ENCODE data around the gene ALKBH3. TPM values are rescaled to one million over a fixed set of nuclear protein-coding genes. Genes with fewer than 3 reads are reported as not detected.

The ALKBH3 gene
- total and polyA plus RNA-seq, 12 donors: 19.7 to 45.3 (median 31.5) TPM

DNA sequence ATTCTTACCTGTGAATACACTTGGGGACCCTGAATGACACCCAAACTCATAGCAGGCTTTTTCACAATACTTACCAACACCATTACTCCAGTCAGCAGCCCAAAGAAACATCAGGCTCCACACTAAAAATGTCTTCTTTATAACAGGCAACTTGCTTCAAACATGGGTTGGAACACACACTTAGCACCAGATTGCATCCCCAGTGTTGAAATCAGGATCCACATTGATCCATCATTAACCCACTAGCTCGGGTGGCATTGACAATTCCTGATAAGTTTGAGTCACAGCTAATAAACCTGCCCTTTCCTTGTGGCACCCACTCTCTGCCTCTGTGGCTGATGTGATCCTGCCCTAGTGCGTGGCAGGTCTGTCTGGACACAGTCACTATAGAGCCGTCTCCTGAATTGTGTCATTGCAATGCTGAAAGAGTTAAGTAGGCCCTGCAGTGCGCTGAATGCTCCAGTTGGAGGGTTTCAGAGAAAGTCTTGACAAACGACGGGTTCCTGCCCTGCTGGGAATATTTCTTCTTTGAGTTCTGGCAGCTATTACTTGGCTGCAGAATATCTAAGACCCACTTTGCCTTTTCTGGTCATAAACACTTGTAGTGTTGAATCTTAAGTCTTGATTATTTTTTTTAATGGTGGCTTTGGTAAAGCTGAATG lies 42.2 kb downstream of the ALKBH3 start:
- Histone ChIP-seq H3K36me3 (replicated peaks in 1 of 2) (peaks cover 0 to 14% of the 10 kb centered on the region in 2 donors), H3K9me3 (replicated peaks in 1 of 3) (no peaks in the 10 kb centered on the region)
- no peak for TF ChIP-seq POLR2A (IDR thresholded peaks at IDR 0.05)
- TF ChIP-seq, protein P1, sequence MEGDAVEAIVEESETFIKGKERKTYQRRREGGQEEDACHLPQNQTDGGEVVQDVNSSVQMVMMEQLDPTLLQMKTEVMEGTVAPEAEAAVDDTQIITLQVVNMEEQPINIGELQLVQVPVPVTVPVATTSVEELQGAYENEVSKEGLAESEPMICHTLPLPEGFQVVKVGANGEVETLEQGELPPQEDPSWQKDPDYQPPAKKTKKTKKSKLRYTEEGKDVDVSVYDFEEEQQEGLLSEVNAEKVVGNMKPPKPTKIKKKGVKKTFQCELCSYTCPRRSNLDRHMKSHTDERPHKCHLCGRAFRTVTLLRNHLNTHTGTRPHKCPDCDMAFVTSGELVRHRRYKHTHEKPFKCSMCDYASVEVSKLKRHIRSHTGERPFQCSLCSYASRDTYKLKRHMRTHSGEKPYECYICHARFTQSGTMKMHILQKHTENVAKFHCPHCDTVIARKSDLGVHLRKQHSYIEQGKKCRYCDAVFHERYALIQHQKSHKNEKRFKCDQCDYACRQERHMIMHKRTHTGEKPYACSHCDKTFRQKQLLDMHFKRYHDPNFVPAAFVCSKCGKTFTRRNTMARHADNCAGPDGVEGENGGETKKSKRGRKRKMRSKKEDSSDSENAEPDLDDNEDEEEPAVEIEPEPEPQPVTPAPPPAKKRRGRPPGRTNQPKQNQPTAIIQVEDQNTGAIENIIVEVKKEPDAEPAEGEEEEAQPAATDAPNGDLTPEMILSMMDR (IDR thresholded peaks at IDR 0.05): no peak

DNA sequence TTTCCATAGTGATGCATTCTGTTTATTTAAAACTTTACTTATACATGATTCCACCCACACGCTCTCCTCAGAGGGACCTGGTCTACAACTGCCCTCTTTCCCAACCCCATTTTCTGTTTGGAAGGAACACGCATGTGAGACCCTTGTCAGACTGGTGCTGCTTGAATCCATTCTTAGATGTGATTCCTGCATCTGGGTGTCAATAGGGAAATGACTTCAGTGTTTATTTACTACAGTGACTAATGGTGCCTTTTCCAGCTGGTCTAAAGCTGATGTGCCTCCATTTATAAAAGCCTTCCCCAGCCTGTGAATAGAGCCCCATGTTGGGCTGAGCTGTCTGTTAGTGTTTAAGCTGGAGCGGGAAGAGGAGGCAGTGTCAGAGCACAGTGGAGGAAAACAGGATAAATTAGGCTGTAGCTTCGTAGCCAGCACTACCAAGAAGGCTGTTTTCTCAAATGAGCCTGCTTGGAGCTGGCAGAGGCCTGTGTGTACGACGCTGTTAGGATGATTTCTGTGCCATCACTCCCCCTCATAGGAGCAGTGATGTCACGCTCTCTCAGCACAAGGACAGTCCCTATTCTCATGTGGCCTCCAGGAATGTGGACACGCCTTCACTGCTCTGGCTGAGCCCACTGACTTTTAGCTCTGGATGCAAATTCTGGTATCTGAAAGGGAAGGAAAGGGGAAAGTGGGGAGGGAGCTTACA lies 42.9 kb downstream of the ALKBH3 start:
- H3K27me3 ChIP-seq: no peaks in the 10 kb centered on the region
- H3K9me3 ChIP-seq (replicated peaks in 1 of 3): no peaks in the 10 kb centered on the region
- peak; percentile 71 to 92 (median 79) for DNase-seq
- H3K36me3 ChIP-seq (replicated peaks in 1 of 2): peaks cover 0 to 14% of the 10 kb centered on the region in 2 donors
- peak in 1 of 2 donors; percentile 48 for TF ChIP-seq POLR2A (IDR thresholded peaks at IDR 0.05)
- TF ChIP-seq, protein P1 (IDR thresholded peaks at IDR 0.05): no peak
- H3K27ac ChIP-seq: peak overlapping the region; percentile 53 to 93 (median 73)
- no peak overlapping the region for H3K4me3 ChIP-seq
- H3K4me1 ChIP-seq (replicated peaks in 1 of 2): peaks cover 14 to 67% of the 10 kb centered on the region in 2 donors
- intact Hi-C loops (cut with DNase I): no loop called here
- 38 to 53% (median 46%) methylated on average over 6 to 8 of the region's 8 CpGs for WGBS, 4 donors

More for the DNA sequence above, 42.2 kb downstream of the ALKBH3 start:
- intact Hi-C loops (cut with DNase I): no loop called here
- peak overlapping the region; percentile 53 to 93 (median 73) for H3K27ac ChIP-seq
- WGBS, 4 donors: 63 to 79% (median 70%) methylated on average over 6 of the region's 6 CpGs
- H3K4me1 ChIP-seq (replicated peaks in 1 of 2): peaks cover 14 to 60% of the 10 kb centered on the region in 2 donors
- H3K4me3 ChIP-seq: no peak overlapping the region
- no peaks in the 10 kb centered on the region for H3K27me3 ChIP-seq
- DNase-seq: peak in 2 of 7 donors; percentile 16 to 19

DNA sequence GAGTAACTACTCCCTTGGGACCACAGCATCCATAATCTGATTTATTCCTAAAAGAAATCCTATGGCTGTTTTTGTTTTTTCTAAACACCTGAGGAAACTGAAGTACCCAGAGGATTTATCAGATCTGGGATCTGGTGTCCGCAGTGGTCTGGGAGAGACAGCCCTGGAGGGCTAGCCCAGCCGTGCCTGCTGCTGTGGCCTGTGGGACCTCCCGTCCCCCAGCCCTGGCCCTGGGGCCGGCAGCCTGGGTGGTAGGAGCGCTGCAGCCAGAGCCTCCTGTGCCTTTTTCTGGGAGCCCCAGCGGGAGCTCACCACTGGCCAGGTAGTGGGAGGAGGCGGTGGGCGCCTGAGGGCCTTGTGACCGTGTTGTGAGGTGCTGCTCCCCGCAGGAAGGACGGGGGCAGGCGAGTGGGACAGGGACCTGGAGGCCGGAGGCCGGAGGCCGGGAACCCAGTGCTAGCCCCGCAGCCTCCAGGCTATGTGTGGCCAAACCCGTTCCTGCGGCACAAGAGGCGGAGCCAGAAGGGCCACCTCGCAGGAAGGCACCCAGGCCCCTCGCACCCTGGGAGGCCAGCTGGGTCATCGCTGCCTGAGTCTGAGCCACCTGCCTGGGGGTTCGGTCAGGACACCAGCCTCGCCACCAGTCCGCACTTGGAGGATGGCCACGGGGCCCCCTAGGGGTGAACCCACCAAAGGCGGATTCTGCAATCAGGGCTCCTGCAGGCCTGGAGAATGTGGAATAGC lies 43.7 kb downstream of the ALKBH3 start:
- Histone ChIP-seq H3K4me1 (replicated peaks in 1 of 2) (peaks cover 14 to 68% of the 10 kb centered on the region in 2 donors), H3K4me3 (no peak overlapping the region), H3K9me3 (replicated peaks in 1 of 3) (no peaks in the 10 kb centered on the region), H3K36me3 (replicated peaks in 1 of 2) (peaks cover 0 to 8% of the 10 kb centered on the region in 2 donors), H3K27me3 (no peaks in the 10 kb centered on the region), H3K27ac (peak overlapping the region in 4 of 5 donors; percentile 56 to 93 (median 82))
- peak in 1 of 7 donors; percentile 51 for DNase-seq
- TF ChIP-seq, protein P1 (IDR thresholded peaks at IDR 0.05): no peak
- TF ChIP-seq POLR2A (IDR thresholded peaks at IDR 0.05): no peak
- 83 to 92% (median 91%) methylated on average over 9 to 27 of the region's 27 CpGs for WGBS, 4 donors
- intact Hi-C loops (cut with DNase I): no loop called here
